ENCODE measurements around the gene SEC14L2. TPM values are rescaled to one million over a fixed set of nuclear protein-coding genes. Genes with fewer than 3 reads are reported as not detected.

The SEC14L2 gene
- total and polyA plus RNA-seq, 2 donors (not counting 3 experiments of a cell fraction or from before 2014, with no cell fraction given): 22.5 to 28.8 TPM

DNA sequence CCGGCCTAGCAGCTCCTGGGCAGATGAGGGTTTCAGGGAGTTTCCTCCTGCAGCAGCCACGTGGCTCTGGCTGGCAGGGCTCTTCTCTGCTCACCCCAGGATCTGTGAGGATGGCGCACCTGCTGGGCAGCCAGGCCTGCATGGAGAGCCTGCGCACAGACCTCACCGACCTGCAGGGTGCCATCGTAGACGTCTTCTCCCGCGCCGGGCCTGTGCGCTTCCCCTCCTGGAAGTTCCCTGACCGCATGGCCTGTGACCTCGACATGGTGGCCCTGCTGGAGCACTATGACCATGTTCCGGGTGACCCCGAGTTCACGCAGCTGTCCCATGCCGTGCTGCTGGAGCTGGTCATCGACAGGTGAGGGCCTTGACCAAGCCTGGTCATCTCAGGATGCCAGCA, 30.9 kb upstream of the SEC14L2 start:
- Histone ChIP-seq H3K4me1 (ENCODE audit: control insufficient read depth, extremely low read depth, insufficient read depth, low read length) (no peaks in the 10 kb centered on the region), H3K27me3 (ENCODE audit: control insufficient read depth in 2 of 2, insufficient read depth in 2 of 2, low read length in 2 of 2) (no peaks in the 10 kb centered on the region), H3K36me3 (ENCODE audit: control insufficient read depth in 2 of 2, extremely low read depth in 1 of 2, insufficient read depth in 2 of 2, low read length in 2 of 2) (no peaks in the 10 kb centered on the region), H3K9me1 (replicated peaks; ENCODE audit: control insufficient read depth, extremely low read depth, insufficient read depth, low read length) (no peaks in the 10 kb centered on the region), H3K4me3 (replicated peaks in 1 of 3; ENCODE audit: insufficient read depth in 1 of 3, low read depth in 1 of 3, low read length in 3 of 3) (no peak overlapping the region), H3K27ac (ENCODE audit: insufficient read depth, low read depth, low read length) (no peak overlapping the region), H3K4me2 (ENCODE audit: insufficient read depth, low read length) (no peak overlapping the region), H3K79me2 (ENCODE audit: control insufficient read depth, insufficient read depth, low read length) (no peaks in the 10 kb centered on the region), H4K20me1 (replicated peaks; ENCODE audit: control insufficient read depth, extremely low read depth, insufficient read depth, low read length) (no peaks in the 10 kb centered on the region), H3K9me3 (replicated peaks; ENCODE audit: control insufficient read depth, insufficient read depth, low read length) (no peaks in the 10 kb centered on the region), H3K9ac (replicated peaks; ENCODE audit: extremely low read depth, insufficient read depth, low read length) (no peak overlapping the region), H2AFZ (ENCODE audit: low read depth, low read length) (no peak overlapping the region)
- ChIA-PET CTCF (interaction anchor here (1.0 to 1.2 kb wide), 3 partner anchors 9 kb away, joined by 3 to 4 read pairs (median 3); partner anchors contain the start of genes CCDC157 and SF3A1), POLR2A (interaction anchor here (1.4 kb wide), 1 partner anchor 9 kb away, joined by 4 read pairs; the partner anchor contains the start of genes CCDC157 and SF3A1)
- DNase-seq (ENCODE audit: low read depth, low spot score): no peak
- dilution Hi-C loops (cut with MboI; ENCODE audit: extremely low pct_ligation_motif_present, low sequenced_read_pairs) (no loop called here), intact Hi-C loops (cut with micrococcal nuclease) (no loop called here)
- FAIRE-seq: no peak
- TF ChIP-seq EZH2 (IDR thresholded peaks at IDR 0.05; ENCODE audit: borderline replicate concordance, low read depth, low read length, severe bottlenecking) (no peak), POLR2AphosphoS5 (IDR thresholded peaks at IDR 0.05; ENCODE audit: insufficient read depth, low read depth, low read length) (no peak), GATA2 (IDR thresholded peaks at IDR 0.05; ENCODE audit: insufficient read depth, insufficient read length, low read depth, low read length) (no peak), FOS (IDR thresholded peaks at IDR 0.05; ENCODE audit: borderline replicate concordance, insufficient read depth, low read length) (no peak), JUN (IDR thresholded peaks at IDR 0.05; ENCODE audit: borderline replicate concordance, insufficient read depth, insufficient read length, low read depth) (no peak), POLR2A (IDR thresholded peaks at IDR 0.05; ENCODE audit: low read depth, low read length) (no peak), MYC (IDR thresholded peaks at IDR 0.05; ENCODE audit: low read depth, low read length) (no peak)
- TF ChIP-seq, protein P1, sequence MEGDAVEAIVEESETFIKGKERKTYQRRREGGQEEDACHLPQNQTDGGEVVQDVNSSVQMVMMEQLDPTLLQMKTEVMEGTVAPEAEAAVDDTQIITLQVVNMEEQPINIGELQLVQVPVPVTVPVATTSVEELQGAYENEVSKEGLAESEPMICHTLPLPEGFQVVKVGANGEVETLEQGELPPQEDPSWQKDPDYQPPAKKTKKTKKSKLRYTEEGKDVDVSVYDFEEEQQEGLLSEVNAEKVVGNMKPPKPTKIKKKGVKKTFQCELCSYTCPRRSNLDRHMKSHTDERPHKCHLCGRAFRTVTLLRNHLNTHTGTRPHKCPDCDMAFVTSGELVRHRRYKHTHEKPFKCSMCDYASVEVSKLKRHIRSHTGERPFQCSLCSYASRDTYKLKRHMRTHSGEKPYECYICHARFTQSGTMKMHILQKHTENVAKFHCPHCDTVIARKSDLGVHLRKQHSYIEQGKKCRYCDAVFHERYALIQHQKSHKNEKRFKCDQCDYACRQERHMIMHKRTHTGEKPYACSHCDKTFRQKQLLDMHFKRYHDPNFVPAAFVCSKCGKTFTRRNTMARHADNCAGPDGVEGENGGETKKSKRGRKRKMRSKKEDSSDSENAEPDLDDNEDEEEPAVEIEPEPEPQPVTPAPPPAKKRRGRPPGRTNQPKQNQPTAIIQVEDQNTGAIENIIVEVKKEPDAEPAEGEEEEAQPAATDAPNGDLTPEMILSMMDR (IDR thresholded peaks at IDR 0.05; ENCODE audit: extremely low read depth in 1 of 2, insufficient read depth in 1 of 2, low read depth in 1 of 2, low read length in 2 of 2): no peak
- TF ChIP-seq, protein P2, sequence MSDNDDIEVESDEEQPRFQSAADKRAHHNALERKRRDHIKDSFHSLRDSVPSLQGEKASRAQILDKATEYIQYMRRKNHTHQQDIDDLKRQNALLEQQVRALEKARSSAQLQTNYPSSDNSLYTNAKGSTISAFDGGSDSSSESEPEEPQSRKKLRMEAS (IDR thresholded peaks at IDR 0.05; ENCODE audit: insufficient read depth, insufficient read length): no peak
- no TSS peak for BruUV-seq (replicated peaks)

Data from endothelial cell of umbilical vein (primary cell).